Neutrophil (primary cell): ENCODE data around the gene SFMBT1.

Experiments
- H3K27ac ChIP-seq: fragments of 200-600 bp; sonication (generic); 2 replicates; pipeline ENCODE4 v1.5.1; 2016; ENCODE audit warnings: mild to moderate bottlenecking, moderate library complexity
- H3K27me3 ChIP-seq: fragments of 200-600 bp; sonication (generic); 2 replicates; pipeline ENCODE4 v1.6.0; 2016; ENCODE audit warnings: mild to moderate bottlenecking
- H3K36me3 ChIP-seq: fragments of 200-600 bp; sonication (generic); 2 replicates; pipeline ENCODE4 v1.5.1; 2017
- H3K4me1 ChIP-seq, 2 experiments: fragments of 200-600 bp in 1 of 2; sonication (generic) in 1 of 2; 1 replicate in 1 of 2; 2 replicates in 1 of 2; pipeline versions ENCODE4 v1.5.1 to v1.6.1; 2013 to 2016; ENCODE audit warnings: low read depth in 1 of 2, low read length in 1 of 2, mild to moderate bottlenecking in 1 of 2, moderate library complexity in 1 of 2; ENCODE audit not compliant: control insufficient read depth in 1 of 2, insufficient read depth in 1 of 2
- H3K4me3 ChIP-seq, 2 experiments: fragments of 200-600 bp in 1 of 2; sonication (generic) in 1 of 2; 1 replicate in 1 of 2; 2 replicates in 1 of 2; pipeline ENCODE4 v1.5.1; 2013 to 2016; ENCODE audit warnings: low read depth in 1 of 2, low read length in 1 of 2, mild to moderate bottlenecking in 1 of 2, moderate library complexity in 1 of 2
- H3K9me3 ChIP-seq: fragments of 200-600 bp; sonication (generic); 2 replicates; pipeline ENCODE4 v1.5.1; 2016
- TF ChIP-seq, protein P1 (sequence below): fragments of 200-600 bp; sonication (generic); IDR thresholded peaks from 2 replicates; pipeline ENCODE4 v1.5.1; 2016; ENCODE audit warnings: antibody characterized with exemption

Gene SFMBT1

DNA sequence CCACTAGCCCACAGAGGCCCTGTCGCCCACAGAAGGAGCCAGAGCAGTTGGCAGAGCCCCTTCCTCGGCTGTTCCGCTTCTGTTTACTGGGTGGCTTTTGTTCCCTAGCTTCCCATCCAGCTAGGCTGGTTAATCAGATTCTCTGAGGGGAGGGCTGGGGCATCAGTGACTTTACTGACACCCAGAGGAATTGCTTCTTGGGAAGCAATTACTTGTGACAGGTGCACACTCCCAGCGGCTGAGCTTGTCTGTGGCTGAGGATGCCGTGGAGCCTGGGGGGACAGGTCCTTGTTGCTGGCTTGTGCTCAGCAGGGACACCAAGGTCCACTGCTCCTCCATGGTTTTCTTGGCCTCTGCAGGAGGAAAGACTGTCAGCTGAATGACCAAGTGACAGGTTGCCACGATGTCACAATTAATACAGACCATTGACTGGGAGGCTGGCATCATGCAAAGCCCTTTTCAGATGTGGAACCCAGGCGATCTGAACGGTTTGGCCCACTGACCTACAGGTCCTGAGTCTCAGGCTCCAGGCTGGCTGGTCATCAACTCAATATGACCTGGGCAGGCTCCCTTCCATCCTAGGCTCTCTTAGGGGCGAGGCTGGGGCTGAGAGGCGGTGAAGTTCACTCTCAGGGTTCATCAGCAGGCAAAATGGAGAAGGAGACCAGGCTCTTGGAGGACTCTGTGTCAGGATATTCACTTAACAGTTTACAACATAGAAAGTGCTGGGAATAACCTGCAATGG is 31.8 kb upstream of the SFMBT1 start:
- H3K27ac ChIP-seq: no peak overlapping the region
- H3K36me3 ChIP-seq: no peaks in the 10 kb centered on the region
- TF ChIP-seq, protein P1, sequence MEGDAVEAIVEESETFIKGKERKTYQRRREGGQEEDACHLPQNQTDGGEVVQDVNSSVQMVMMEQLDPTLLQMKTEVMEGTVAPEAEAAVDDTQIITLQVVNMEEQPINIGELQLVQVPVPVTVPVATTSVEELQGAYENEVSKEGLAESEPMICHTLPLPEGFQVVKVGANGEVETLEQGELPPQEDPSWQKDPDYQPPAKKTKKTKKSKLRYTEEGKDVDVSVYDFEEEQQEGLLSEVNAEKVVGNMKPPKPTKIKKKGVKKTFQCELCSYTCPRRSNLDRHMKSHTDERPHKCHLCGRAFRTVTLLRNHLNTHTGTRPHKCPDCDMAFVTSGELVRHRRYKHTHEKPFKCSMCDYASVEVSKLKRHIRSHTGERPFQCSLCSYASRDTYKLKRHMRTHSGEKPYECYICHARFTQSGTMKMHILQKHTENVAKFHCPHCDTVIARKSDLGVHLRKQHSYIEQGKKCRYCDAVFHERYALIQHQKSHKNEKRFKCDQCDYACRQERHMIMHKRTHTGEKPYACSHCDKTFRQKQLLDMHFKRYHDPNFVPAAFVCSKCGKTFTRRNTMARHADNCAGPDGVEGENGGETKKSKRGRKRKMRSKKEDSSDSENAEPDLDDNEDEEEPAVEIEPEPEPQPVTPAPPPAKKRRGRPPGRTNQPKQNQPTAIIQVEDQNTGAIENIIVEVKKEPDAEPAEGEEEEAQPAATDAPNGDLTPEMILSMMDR: no peak
- no peaks in the 10 kb centered on the region for H3K27me3 ChIP-seq
- H3K4me1 ChIP-seq: peaks cover 9 to 11% of the 10 kb centered on the region in 2 experiments
- no peaks in the 10 kb centered on the region for H3K9me3 ChIP-seq
- H3K4me3 ChIP-seq: no peak overlapping the region

DNA sequence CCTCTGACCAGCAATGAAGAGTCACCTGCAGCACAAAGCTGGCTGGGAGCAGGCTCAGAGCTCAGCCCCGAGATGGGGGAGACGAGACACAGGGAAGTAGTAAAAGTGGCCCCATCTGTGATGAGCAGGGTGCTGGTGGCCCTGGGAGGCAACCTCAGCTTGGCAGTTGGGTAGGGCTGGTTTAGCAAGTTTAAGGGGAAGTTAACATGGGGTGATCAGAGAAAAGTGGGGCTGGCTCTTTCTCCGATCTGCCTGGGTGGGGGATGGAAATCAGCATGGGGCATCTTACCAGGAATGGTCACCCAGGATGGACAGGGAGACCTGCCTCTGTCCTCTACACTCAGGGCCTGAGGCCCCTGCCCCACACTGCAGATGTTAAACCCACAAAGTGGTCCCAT is 29.9 kb upstream of the SFMBT1 start:
- no peak overlapping the region for H3K27ac ChIP-seq
- peaks cover 14 to 16% of the 10 kb centered on the region in 2 experiments for H3K4me1 ChIP-seq
- no peaks in the 10 kb centered on the region for H3K9me3 ChIP-seq
- TF ChIP-seq, protein P1: no peak
- H3K36me3 ChIP-seq: no peaks in the 10 kb centered on the region
- H3K27me3 ChIP-seq: no peaks in the 10 kb centered on the region
- no peak overlapping the region for H3K4me3 ChIP-seq

DNA sequence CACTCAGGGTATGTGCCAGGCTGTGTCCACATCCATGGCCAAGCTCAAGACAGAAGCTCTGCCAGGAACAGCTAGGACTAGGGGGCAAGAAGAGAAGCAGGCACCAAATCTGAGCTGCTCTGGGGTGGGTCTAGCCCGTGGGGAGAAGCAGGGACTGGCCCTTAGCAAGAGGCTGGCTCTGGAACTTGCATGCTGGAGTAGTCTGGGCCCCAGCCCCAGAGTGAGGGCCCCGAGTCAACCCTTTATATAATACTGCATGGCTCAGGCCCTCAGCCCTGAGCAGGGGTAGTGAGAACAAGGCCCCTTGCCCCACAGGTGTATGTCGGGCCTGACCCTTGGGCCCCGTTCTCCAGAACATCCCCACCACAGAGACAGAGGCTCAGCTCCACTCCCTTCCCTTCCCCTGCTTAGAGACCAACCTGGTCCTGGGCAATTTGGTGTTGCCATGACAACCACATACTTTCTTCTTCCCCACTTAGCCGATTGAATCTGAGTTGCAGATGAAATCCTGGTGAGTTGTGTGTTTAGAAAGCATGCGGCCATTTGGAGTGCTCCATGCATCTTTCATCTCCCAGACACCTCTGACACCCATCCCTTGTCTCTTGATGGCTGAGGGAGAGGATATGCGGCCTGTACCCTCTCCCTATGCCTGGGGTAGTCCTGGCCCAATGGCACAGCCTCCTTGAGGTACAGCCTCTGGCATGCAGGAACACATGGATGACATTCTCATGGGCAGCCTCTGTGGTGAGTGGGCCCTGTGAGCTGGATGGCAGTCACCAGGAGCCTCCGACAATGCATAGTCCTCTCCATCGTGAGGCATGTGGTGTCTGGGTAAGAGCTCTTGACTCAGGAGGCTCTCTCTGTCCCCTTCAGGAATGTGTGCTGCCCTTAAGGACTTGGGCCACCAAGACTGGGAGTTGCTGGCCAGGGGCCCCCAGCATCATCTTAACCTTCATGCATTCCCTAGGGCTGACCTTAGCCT is 29.2 kb upstream of the SFMBT1 start:
- Histone ChIP-seq H3K27ac (no peak overlapping the region), H3K9me3 (no peaks in the 10 kb centered on the region), H3K36me3 (no peaks in the 10 kb centered on the region), H3K27me3 (no peaks in the 10 kb centered on the region), H3K4me1 (peaks cover 14 to 16% of the 10 kb centered on the region in 2 experiments), H3K4me3 (no peak overlapping the region)
- TF ChIP-seq, protein P1: no peak

DNA sequence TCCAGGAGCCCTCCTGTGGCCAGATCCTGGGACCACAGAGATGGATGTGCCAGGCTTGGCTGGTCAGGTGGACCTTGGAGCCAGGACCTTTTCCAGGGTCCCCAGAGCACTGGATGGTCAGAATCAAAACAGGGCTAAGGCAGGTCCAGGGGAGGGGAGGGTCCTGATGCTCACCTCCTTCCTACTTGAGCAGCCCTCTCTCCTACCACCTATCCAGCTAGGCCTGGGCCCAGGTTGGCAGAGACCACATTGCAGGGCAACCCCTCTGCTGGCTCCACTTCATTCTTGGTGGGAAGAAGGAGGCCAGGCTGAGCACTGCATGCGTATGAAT is 28.5 kb upstream of the SFMBT1 start:
- TF ChIP-seq, protein P1: no peak
- H3K27ac ChIP-seq: no peak overlapping the region

DNA sequence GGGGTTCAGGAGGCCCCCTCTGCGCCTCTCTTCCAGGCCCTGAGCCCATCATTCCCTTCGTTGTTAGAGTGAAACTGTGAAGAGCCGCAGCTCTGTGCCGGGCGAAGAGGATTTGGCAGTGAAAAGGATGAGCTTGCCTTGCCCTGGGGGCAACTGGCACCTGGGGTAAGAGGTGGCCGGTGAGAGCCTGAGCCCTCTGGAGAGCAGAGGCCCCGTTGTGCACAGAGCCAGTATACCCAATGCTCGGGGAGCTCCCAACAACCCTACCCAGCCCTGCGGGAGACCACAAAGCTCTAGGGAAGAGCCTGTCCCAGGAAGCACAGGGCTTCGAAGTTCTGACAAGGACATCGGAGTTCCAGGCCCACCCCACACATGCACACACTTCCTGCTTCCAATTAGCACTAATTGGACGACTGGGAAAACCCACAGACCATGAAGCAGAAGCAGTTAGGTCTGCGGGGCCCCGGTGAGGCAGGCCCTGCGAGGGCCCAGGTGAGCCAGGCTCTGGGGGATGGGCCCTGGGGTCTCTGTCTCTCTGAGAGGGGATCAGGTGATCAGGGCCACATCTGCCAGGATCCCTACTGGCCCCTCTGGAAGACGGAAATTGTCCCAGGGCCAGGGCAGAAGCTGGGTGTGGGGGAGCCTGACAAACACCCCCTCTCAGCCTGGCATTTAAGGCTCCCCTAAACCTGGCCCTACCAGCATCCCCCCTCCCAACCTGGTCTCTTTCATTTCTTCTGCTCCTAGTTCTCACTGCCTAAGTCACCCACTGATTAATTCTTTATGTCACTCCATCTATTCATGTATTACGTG is 27.9 kb upstream of the SFMBT1 start:
- peaks cover 14 to 16% of the 10 kb centered on the region in 2 experiments for H3K4me1 ChIP-seq
- no peaks in the 10 kb centered on the region for H3K9me3 ChIP-seq
- no peaks in the 10 kb centered on the region for H3K36me3 ChIP-seq
- H3K4me3 ChIP-seq: peak overlapping the region; percentile 79 to 87
- TF ChIP-seq, protein P1: no peak
- H3K27ac ChIP-seq: peak overlapping the region; percentile 53
- H3K27me3 ChIP-seq: no peaks in the 10 kb centered on the region

More for the DNA sequence above, 28.5 kb upstream of the SFMBT1 start:
- no peak overlapping the region for H3K4me3 ChIP-seq
- no peaks in the 10 kb centered on the region for H3K9me3 ChIP-seq
- no peaks in the 10 kb centered on the region for H3K36me3 ChIP-seq
- H3K27me3 ChIP-seq: no peaks in the 10 kb centered on the region
- H3K4me1 ChIP-seq: peaks cover 14 to 16% of the 10 kb centered on the region in 2 experiments
